Measurements from ENCODE around the gene AGBL1.
"Not testable (repeated sequence)": the region's sequence is repeated elsewhere in the genome, so short reads cannot be mapped to it uniquely, and the experiment has no call there.

AGBL1 gene

DNA sequence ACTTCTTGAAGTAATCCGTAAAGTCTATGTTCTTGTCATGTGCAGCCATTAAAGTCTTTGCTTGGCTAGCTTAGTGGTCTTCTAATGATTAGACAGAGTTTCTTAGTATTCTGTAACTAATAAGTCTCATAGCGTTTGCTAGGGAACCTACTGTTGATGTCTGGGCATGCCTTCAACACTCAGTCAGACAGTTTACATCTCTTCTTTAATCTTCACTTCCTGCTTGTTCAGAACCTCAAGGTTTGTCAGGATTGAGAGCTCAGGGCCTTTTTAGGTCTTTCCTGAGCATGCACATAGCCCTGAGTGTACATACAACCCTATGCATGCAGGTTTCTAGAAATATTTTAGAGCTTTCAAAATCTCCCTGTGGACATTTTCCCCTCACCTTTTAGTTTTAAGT is 426.3 kb downstream of the AGBL1 start:
- DNase-seq (ENCODE audit: low read depth, low spot score): no peak

DNA sequence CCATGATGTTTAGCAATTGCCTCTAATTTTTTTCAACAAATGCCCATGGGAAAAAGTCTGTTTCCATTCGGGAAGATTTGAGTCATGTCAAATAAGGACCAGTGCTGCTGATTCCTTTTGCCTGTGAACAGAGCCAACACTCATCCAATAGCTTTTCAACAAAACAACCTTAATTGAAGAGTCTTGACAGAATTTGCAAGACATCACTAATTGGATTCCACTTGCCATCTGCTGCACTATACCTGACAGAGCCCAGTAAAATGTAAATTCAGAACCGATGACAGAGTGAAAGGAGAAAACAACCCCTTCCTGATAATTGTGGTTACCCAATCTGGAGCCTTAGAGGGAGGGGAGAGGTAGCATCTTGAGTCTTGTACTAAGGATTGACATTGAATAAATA is 426.7 kb downstream of the AGBL1 start:
- no peak for DNase-seq (ENCODE audit: low read depth, low spot score)

DNA sequence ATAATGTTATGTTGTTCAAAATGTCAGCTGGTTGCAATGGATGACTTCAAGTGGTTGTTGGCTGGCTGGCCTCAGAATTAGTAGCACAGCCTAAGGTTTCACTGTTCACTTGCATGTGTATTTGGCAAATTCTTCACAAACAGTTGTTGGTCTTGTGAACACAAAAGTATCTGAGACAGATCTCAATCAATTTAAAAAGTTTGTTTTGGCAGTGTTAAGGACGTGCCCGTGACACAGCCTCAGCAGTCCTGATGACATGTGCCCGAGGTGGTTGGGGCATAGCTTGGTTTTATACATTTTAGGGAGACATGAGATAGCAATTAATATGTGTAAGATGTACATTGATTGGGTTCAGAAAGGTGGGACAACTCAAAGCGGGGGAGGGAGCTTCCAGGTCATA is 436.0 kb downstream of the AGBL1 start:
- no peak for DNase-seq (ENCODE audit: low read depth, low spot score)

DNA sequence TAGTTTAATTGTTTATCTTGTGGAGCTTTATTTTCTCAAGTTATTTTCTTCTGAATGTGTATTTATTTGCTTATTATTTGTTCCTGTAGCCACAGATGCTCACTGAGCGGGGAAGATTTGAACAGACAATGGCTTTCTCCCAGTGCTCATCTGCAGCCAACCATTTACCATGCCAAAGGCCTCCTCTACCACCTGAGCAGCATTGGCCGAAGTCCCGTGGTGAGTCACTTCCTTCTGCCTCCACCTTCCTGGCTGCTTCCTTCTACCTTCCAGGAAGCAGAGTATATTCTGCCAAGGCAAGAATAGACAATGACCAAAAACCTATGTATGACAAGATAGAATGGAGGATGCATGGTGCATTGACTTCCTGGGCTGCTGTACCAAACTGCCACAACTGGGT is 443.1 kb downstream of the AGBL1 start:
- DNase-seq (ENCODE audit: low read depth, low spot score): no peak

DNA sequence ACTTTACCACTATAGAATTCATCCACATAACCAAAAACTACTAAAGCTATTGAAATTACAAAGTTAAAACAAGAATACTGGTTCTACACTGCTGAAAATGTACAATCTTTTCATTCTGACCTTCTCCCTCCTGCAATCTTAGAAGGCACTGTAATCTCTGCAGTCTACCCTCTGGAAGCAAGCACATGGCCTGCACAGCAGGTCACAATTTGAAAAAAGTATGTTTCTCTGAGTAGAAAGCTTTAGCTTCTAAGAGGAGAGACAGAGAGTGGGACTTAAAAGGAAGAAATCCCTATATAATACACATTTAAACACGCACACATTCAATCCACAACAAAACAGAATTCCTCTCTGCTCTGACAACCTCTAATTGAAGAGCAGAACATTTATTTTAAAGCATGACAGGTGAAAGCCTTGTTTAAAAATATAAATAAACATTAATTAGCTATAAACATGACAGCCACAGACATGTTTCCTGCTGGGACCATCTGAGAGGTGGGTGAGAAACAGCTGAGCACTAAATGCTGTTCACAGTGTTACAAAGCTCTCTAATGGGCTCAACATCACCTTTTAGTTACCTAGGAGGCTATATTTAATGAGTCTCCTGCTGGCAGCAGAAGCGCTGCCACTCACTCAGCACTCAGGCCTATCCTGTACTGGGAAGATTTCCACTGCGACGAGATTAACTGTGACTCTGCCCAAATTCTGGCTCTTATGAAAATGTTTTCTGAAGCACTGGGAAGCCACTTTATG is 447.4 kb downstream of the AGBL1 start:
- no peak for DNase-seq (ENCODE audit: low read depth, low spot score)

DNA sequence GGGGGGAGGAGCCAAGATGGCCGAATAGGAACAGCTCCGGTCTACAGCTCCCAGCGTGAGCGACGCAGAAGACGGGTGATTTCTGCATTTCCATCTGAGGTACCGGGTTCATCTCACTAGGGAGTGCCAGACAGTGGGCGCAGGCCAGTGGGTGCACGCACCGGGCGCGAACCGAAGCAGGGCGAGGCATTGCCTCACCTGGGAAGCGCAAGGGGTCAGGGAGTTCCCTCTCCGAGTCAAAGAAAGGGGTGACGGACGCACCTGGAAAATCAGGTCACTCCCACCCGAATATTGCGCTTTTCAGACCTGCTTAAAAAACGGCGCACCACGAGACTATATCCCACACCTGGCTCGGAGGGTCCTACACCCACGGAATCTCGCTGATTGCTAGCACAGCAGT is 448.4 kb downstream of the AGBL1 start:
- not testable (repeated sequence) for DNase-seq (ENCODE audit: low read depth, low spot score)

DNA sequence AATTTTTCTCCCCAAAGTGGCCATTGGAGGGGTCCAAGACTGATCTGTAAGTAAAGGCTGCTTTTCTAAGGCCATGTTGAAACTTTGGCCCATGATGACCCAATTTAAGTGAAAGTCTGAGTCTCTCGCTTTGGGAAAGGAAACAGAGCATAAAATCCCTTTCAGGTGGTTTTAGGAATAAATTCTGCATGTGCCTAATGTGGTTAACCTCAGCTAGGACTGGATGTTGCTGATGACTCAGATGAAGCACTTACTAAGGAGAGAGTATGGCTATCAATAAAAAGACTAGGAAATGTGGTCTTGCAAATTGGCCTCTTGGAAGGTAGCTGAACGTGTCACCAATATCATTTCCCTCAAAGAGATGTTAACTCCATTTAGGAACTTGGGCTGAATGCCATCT is 458.5 kb downstream of the AGBL1 start:
- DNase-seq (ENCODE audit: low read depth, low spot score): no peak

DNA sequence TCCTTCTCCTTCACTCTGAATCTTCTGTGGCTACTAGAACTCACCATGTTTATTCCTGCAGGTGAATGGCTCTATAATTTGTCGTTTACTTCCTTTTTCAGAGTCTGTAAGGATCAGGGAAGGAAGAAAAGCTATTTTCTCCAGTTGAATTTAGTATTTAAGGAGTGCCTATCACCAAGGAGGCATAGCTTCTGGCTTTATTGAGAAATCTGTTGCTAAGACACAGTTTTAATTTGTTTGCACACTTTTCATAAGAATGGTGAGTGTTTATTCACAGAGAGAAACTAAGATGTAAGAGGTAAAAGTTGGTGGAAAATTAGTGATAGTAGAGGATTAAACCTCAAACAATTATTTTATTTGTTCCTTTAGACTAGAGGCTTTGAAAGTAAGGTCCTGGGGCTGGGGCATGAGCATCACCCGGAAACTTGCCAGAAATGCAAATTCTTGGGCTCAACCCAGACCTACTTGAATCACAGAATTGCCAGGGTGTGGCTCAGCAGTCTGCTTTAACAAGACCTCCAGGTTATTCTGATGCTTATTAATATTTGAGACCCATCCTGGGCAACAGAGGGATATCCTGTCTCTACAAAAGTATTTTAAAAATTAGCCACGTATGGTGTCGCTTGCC is 461.3 kb downstream of the AGBL1 start:
- DNase-seq (ENCODE audit: low read depth, low spot score): no peak

DNA sequence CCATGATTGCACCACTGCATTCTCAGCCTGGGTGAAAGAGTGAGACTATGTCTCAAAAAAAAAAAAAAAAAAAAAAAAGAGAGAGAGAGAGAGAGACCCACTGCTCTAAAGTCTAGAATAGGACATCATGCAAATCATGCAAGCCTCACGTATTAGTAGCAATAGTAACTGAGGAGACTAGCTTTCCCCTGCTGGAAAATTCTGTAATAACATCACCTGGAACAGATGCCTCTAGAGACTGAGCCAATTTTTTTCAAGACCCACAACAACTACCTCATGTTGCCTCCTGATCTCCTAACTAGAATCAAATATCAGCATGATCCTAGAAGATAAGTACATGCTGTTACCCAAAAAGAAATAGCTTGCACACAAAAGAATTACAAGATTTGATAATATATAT is 461.9 kb downstream of the AGBL1 start:
- DNase-seq (ENCODE audit: low read depth, low spot score): no peak

DNA sequence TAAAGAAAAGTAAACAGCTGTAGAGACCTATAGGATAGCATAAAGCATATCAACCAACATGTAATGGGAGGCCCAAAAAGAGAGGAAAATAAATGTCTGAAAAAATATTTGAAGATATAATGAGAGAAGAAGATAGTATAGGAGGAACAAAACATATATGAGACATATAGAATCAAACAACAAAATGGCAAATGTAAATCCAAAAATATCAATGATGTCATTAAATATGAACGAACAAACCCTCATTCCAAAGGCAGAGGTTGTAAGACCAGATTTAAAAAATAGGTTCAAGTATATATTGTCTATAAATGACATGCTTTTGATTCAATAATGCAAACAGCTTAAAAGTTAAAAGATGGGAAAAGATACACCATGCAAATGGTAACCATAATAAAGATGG is 470.4 kb downstream of the AGBL1 start:
- no peak for DNase-seq (ENCODE audit: low read depth, low spot score)

DNA sequence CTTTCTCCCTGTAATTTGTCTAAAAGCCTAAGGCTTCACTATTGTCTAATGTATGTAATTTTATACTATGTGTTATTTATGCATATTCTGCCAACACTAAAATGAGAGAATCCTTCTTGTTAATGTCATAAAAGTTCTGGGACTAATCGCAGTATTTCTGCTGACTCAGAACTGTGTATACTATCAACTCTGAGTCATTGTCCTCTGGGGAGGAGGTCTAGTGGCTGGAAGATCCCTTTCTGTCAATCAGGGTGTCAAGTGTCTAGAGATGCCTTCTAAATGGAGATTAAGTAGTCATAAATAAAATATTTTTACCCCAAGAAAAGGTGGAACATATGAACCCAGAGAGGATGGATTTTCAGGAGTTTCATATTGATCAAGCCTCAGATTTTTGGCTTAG is 473.4 kb downstream of the AGBL1 start:
- no peak for DNase-seq (ENCODE audit: low read depth, low spot score)

DNA sequence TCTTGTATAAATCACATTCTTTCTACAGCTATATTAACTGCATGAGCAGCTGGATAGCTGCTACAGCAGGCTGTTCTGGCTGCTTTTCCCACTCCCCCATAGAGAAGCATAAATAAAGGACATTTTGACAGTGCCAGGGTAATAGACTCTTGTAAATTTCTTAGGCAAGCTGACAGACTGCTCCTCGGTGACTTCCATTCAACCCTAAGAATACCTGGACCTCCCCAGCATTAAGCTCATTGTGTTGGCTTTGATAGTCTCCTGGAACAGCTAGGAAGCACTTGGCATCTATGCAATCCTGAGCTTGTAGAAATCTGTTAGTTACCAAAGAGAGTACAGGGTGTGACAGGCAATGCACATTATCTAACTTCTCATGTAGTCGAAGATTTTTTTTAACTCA is 475.4 kb downstream of the AGBL1 start:
- DNase-seq (ENCODE audit: low read depth, low spot score): no peak

DNA sequence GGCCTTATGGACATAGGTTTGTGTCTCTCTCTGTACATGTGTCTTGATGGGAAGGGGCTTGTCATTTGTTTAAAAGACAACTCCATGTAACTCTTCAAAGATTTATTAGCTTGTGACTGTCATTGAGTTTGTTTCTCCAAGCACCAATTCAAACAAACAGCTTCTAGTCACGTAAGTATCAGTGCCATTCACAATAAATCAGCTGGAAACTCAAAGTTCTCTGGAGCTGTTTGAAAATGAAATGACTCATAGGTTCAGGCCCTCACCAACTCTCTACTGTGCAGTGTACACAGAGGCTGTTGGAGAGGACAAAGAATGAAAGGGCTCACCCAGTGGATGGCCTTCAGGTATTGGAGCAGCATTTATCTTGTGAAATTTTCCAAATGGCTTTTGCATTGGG is 476.3 kb downstream of the AGBL1 start:
- no peak for DNase-seq (ENCODE audit: low read depth, low spot score)

DNA sequence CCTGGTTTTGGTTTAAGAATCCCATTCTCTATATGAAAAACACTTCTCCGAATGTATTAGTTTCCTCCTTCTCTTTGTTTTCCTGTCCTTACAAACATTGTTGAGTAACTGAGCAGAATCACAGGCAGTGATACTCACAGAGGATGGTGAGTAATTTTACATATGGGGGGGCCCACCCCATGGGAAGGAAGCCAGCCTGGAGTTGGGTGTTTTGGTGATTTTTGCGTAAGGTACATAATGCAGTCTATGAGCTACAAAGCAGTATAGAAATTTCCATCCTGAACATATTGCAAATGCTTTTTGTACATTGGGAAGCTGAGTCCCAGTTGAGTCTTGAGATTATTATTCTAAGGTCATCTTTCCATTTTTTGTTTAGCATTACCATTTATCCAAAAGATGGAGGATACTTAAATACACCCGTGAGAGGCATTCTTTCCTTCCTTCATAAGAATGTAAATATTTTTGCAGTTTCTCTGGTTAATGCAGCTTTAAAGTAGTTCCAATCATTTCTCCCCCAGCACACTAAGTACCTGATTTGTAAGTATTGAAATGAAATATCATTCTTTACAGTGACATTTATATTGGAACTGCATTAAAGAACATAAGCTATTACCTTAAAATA is 476.8 kb downstream of the AGBL1 start:
- DNase-seq (ENCODE audit: low read depth, low spot score): no peak

DNA sequence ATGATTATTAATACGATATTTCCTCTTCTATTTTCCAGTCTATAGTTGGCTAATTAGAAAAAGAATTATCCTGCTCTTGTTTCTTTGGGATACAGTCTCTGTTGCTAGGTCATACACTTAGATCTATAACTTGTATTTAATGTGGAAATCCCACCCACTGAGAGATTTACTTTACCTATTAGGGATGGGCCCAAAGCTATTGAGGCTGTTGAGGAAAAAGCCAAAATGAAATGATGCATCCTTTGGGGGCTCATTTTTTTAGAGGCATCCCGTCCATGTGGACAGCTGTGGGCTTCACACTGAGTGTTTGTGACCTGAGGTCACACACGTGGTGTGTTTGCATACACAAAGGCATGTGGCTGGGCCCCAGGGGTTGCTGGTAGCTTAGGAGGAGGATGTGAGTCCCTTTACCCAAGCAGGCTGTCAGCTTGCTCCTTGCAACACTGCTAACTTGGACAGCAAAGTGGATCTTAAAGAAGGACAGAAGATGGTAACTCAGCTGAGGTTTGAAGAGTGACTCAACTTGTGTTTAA is 477.4 kb downstream of the AGBL1 start:
- peak; percentile 4 for DNase-seq (ENCODE audit: low read depth, low spot score)

DNA sequence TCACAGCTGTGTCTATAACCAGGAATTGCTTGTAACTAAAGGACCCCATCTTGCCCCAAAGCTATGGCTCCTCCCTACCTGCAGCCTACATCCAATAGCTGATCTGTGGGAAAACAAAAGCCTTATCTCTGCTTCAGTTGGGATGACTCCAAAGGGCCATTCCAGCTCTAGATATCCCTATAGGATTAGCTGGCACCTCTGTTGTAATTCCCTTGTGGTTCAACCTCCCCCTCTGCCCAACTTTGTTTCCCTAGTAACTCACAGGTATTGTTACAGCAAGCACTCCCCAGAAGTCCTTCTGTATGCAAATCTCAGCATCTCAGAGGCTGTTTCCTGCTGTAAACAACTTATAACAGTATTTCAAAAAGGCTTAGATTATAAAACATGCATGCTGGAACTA is 478.6 kb downstream of the AGBL1 start:
- DNase-seq (ENCODE audit: low read depth, low spot score): no peak

DNA sequence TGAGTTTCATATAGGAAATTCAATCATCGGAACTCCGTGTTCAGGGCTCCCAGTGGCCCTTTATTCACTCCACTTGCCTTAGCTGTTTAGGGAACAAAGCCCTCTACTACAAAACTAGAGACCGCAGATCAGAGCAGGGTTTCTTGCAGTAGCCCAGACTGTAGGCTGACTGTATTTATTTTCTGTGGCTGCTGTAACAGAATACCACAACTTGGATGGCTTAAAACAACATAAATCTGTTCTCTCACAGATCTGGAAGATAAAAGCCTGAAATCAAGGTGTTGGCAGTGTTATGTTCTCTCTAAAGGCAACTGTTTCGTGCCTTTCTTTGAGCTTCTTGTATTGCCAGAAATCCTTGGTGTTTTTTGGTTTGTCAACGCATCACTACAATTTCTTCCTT is 479.0 kb downstream of the AGBL1 start:
- no peak for DNase-seq (ENCODE audit: low read depth, low spot score)

DNA sequence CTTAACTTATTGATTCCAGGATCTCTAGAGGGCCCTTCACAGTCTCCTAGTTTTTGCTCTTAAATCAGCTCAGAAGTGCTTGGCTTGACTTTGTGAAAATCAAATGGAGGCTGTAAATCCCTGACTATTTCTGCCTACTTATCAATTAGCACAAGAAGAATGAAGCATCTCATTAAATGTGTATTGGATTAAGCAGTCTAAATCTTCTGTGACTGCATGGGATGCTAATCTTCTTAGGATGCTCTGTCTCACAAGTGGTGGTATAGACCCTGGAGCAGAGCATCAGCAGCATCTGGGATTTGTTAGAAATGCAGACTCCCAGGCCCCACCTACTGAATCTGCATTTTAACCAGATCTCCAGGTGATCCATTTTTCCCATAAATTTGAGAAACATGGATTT is 488.7 kb downstream of the AGBL1 start:
- no peak for DNase-seq (ENCODE audit: low read depth, low spot score)

DNA sequence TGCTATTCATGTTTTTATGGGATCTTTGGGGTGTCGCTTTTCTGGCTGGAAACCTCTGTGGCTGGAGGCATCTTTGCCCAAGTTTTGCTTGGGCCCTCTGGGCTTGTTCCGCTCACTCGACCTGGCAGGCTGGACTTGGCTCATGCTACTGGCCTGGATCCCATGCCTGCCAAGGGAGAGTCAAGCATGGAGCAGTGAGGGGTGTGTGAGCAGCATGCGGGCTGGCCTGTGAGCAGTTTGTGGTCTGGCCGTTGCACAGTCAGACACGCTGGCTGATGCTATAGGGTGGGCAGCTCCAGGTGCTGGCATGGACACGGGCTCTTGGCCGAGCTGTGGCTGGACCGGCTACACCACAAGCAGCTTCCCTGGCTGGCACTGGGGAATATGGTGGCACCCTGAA is 491.1 kb downstream of the AGBL1 start:
- DNase-seq (ENCODE audit: low read depth, low spot score): no peak

DNA sequence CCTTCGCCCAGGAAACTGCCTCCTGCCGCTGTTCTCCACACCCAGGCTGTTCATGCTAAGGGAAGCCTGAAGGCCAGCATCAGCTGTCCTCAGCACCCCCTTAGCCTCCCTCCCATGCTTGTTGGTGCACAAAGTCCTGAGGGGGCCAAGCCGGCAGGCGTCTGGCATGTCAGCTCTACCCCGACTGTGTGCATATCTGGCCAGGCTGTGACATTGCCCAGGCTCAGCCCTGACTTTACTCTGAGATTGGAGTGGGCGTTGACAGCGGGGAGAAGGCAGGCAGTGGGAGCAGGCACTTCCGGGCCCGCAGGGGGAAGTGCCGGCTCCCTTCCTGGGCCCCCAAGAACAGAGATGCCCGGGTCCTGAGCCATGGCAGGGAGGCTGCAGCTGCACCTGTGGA is 492.2 kb downstream of the AGBL1 start:
- DNase-seq (ENCODE audit: low read depth, low spot score): peak; percentile 3

DNA sequence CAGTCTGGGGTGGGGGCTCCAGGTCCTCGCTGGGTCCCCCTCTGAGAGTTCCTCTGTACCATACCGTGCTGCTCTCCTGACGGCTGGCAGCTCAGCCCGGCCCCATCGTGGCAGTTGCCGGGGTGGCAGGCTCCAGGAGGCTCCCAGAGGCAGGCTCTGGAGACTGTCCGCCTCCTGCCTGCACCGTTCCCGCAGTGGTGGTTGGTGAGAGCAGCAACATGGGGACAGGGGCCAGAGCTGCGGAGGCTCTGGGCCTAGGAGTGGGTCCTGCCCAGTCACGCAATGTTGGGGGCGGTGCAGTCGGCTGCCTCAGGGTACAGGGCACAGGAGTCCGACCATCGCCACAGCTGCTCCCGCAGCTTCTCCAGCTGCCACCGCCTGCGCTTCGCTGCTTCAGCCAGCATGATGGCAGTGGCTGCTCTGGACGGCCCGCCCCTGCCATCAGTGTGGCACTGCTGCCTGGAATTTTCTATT is 492.7 kb downstream of the AGBL1 start:
- DNase-seq (ENCODE audit: low read depth, low spot score): peak; percentile 12

DNA sequence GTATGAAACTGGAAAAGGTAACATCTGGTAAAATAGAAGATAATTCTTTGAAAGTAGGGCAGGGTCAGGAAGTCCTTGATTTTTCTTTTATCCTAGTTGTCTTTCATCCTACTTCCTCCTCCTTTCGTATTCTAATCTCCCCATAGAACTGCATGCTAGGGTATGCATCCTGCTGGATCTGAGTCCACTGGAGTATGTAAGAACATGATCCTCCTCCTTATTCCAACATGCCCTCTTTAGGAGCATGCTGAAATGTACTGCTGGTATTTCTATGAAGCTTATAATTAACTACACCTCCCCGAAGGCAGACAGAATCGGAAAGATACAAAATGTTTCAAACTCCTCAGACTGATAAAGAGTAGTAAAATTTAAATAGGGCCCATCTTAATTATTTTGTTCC is 493.8 kb downstream of the AGBL1 start:
- DNase-seq (ENCODE audit: low read depth, low spot score): no peak

DNA sequence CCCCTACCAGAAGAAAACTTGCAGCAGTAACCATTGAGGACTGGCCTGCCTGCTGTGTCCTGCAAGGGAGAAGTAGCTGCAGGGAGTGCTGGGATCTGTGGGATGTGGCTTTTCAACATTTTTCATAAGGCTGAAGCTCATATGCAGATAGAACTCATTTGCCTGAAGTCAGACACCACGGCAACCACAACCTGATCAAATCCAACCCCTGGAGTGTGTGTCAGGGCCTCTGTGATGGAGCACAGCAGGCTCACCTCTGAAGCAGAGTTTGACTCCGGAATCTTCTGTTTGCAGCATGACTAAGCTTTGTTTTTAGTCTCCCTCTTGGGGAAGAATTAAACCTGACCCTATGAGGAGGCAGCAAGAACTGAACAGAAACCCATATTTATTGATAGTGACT is 508.7 kb downstream of the AGBL1 start:
- DNase-seq (ENCODE audit: low read depth, low spot score): peak; percentile 27

All from ELF-1 (cell line).